GM12872 (cell line): Measurements from ENCODE around the gene LGALS7B.

ENCODE experiments used
- CTCF ChIP-seq: IDR thresholded peaks from 3 replicates; pipeline ENCODE4 v1.5.1; 2011; ENCODE audit warnings: low read depth, mild to moderate bottlenecking, low read length, moderate library complexity; ENCODE audit not compliant: insufficient read depth

The LGALS7B gene

GRCh38 chr19:38808741-38809140 is 19.7 kb downstream of the LGALS7B start:
- TF ChIP-seq CTCF: no peak

GRCh38 chr19:38809592-38810252 is 20.7 kb downstream of the LGALS7B start:
- no peak for TF ChIP-seq CTCF

GRCh38 chr19:38812009-38812840 is 23.2 kb downstream of the LGALS7B start:
- no peak for TF ChIP-seq CTCF

- TF ChIP-seq CTCF: no peak
These were observed 23.9 kb downstream of the LGALS7B start, which contains the start of gene LGALS4 for GRCh38 chr19:38812841-38813320. LGALS4 (minus strand) TSS chr19:38812945; CDS start chr19:38812886, 59 bp downstream.

GRCh38 chr19:38813323-38813722 is 24.3 kb downstream of the LGALS7B start:
- no peak for TF ChIP-seq CTCF

- no peak for TF ChIP-seq CTCF
These were observed 26.3 kb downstream of the LGALS7B start for GRCh38 chr19:38815059-38816001.
